ENCODE results near the gene EBF3. TPM values are rescaled to one million over a fixed set of nuclear protein-coding genes. Genes with fewer than 3 reads are reported as not detected.

Gene EBF3
- total RNA-seq, 1 experiment from 2014 or later, result 0.64 TPM

GRCh38 chr10:129941199-129942018, 22.7 kb downstream of the EBF3 start:
- no TSS peak for BruUV-seq (replicated peaks)
- no peak for ATAC-seq
- intact Hi-C loops (cut with micrococcal nuclease; ENCODE audit: unreplicated experiment) (no loop called here), in situ Hi-C loops (cut with HindIII; ENCODE audit: low pct_unique_long_range_greater_than_20kb, low sequenced_read_pairs) (no loop called here)
- ChIA-PET CTCF (no interaction called here), POLR2A (no interaction called here)
- Histone ChIP-seq H3K9me3 (ENCODE audit: control insufficient read depth, insufficient read depth, low read depth, low read length) (no peaks in the 10 kb centered on the region), H3K27me3 (ENCODE audit: control insufficient read depth, insufficient read depth, low read length) (no peaks in the 10 kb centered on the region), H3K4me1 (ENCODE audit: control insufficient read depth, insufficient read depth, low read length) (no peaks in the 10 kb centered on the region), H3K4me3 (ENCODE audit: low read depth in 2 of 2, low read length in 2 of 2) (no peak overlapping the region), H3K36me3 (ENCODE audit: control insufficient read depth, insufficient read depth, low read length) (no peaks in the 10 kb centered on the region), H3K27ac (ENCODE audit: low read length) (no peak overlapping the region)
- DNase-seq (ENCODE audit: low read depth, low spot score), result no peak
- TF ChIP-seq CTCF (IDR thresholded peaks at IDR 0.05) (no peak), POLR2AphosphoS5 (IDR thresholded peaks at IDR 0.05; ENCODE audit: low read depth, low read length) (no peak), REST (IDR thresholded peaks at IDR 0.05; ENCODE audit: insufficient read depth in 1 of 2, low read depth in 2 of 2, low read length in 1 of 2) (no peak), SIN3A (IDR thresholded peaks at IDR 0.05; ENCODE audit: borderline replicate concordance, insufficient read depth, low read depth, low read length) (no peak), TCF7L2 (IDR thresholded peaks at IDR 0.05; ENCODE audit: low read depth, low read length) (no peak)

GRCh38 chr10:129940617-129941198, 23.4 kb downstream of the EBF3 start:
- no peaks in the 10 kb centered on the region for H3K9me3 ChIP-seq (ENCODE audit: control insufficient read depth, insufficient read depth, low read depth, low read length)
- intact Hi-C loops (cut with micrococcal nuclease; ENCODE audit: unreplicated experiment), result no loop called here
- no peak for TF ChIP-seq SIN3A (IDR thresholded peaks at IDR 0.05; ENCODE audit: borderline replicate concordance, insufficient read depth, low read depth, low read length)
- TF ChIP-seq CTCF (IDR thresholded peaks at IDR 0.05), result no peak
- no peak for TF ChIP-seq POLR2AphosphoS5 (IDR thresholded peaks at IDR 0.05; ENCODE audit: low read depth, low read length)
- no peak for TF ChIP-seq TCF7L2 (IDR thresholded peaks at IDR 0.05; ENCODE audit: low read depth, low read length)
- TF ChIP-seq REST (IDR thresholded peaks at IDR 0.05; ENCODE audit: insufficient read depth in 1 of 2, low read depth in 2 of 2, low read length in 1 of 2), result no peak
- H3K36me3 ChIP-seq (ENCODE audit: control insufficient read depth, insufficient read depth, low read length), result no peaks in the 10 kb centered on the region
- no peak overlapping the region for H3K4me3 ChIP-seq (ENCODE audit: low read depth in 2 of 2, low read length in 2 of 2)
- no peaks in the 10 kb centered on the region for H3K27me3 ChIP-seq (ENCODE audit: control insufficient read depth, insufficient read depth, low read length)
- no peaks in the 10 kb centered on the region for H3K4me1 ChIP-seq (ENCODE audit: control insufficient read depth, insufficient read depth, low read length)
- in situ Hi-C loops (cut with HindIII; ENCODE audit: low pct_unique_long_range_greater_than_20kb, low sequenced_read_pairs), result no loop called here
- BruUV-seq (replicated peaks), result no TSS peak
- no peak for ATAC-seq
- H3K27ac ChIP-seq (ENCODE audit: low read length), result no peak overlapping the region
- ChIA-PET POLR2A (no interaction called here), CTCF (no interaction called here)
- DNase-seq (ENCODE audit: low read depth, low spot score), result no peak
